Esophagus (tissue), 2 donors: Measurements from ENCODE around the gene RND3. TPM values are rescaled to one million over a fixed set of nuclear protein-coding genes. Genes with fewer than 3 reads are reported as not detected.
A peak's percentile ranks its signal among the peaks of the same experiment; 100 is the strongest.

ENCODE experiments used
- H3K27ac ChIP-seq, 2 donors: one replicate each; pipeline ENCODE4 v1.5.1; 2013; ENCODE audit warnings: low read depth in 2 of 2, mild to moderate bottlenecking in 2 of 2, inconsistent platforms in 1 of 2, low read length in 1 of 2, moderate library complexity in 1 of 2
- H3K27me3 ChIP-seq, 2 donors: one replicate each; pipeline ENCODE4 v1.6.1; 2013; ENCODE audit warnings: low read length in 2 of 2, control low read depth in 1 of 2, mild to moderate bottlenecking in 1 of 2; ENCODE audit not compliant: insufficient read depth in 2 of 2, control insufficient read depth in 1 of 2
- H3K36me3 ChIP-seq, 2 donors: one replicate each; pipeline ENCODE4 v1.6.1; 2013; ENCODE audit warnings: low read length in 1 of 2; ENCODE audit not compliant: control insufficient read depth in 2 of 2, insufficient read depth in 2 of 2
- H3K4me1 ChIP-seq, 2 donors: one replicate each; pipeline ENCODE4 v1.6.1; 2013; ENCODE audit warnings: low read length in 1 of 2; ENCODE audit not compliant: control insufficient read depth in 2 of 2, insufficient read depth in 2 of 2
- H3K4me3 ChIP-seq, 2 donors: one replicate each; pipeline ENCODE4 v1.5.1; 2013; ENCODE audit warnings: low read length in 2 of 2, mild to moderate bottlenecking in 2 of 2, low read depth in 1 of 2, moderate library complexity in 1 of 2
- H3K9me3 ChIP-seq, 2 donors: one replicate each; pipeline ENCODE4 v1.6.1; 2013; ENCODE audit warnings: mild to moderate bottlenecking in 2 of 2, low read depth in 1 of 2, low read length in 1 of 2, moderate library complexity in 1 of 2; ENCODE audit not compliant: control insufficient read depth in 2 of 2, insufficient read depth in 1 of 2
- WGBS, 2 donors: extraction: QIAGEN DNeasy Blood & Tissue Kit; methylation state at CpG; one replicate each; pipeline ENCODE4 v1.1.7; 2013; 5-methylcytosine and 5-hydroxymethylcytosine counted together
- polyA plus RNA-seq, 2 donors: library from polyadenylated mRNA; stranded (reverse); fragments of 200-250 nt; gene quantifications; one replicate each; pipeline ENCODE4 v1.2.3, GENCODE V29; 2013
- donor health status: healthy with polysubstance abuse.
- donor health status: Bipolar disorder and iron deficiency.

Gene RND3
- polyA plus RNA-seq, 2 donors, result 47.6 to 151 TPM

DNA sequence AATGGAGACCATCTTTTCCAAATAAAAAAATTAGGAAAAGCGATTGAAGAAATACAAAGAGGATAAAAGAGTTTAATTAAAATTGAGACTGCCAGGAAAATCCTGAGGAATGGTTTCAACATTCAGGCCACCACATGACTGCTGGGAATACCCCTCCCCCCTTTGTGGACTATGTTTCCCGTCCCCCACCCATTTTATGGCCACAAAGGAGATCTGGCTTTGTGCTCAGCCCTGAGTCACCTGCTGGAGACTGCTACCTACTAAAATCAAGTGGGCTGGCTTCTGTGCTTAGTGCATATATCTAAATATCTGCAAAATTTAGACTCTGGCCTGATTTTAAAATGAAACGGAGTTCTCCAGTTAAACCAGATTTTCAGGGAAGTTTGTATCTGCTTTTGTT is 10.1 kb downstream of the RND3 start:
- peaks cover 4 to 6% of the 10 kb centered on the region in 2 donors for H3K4me1 ChIP-seq

DNA sequence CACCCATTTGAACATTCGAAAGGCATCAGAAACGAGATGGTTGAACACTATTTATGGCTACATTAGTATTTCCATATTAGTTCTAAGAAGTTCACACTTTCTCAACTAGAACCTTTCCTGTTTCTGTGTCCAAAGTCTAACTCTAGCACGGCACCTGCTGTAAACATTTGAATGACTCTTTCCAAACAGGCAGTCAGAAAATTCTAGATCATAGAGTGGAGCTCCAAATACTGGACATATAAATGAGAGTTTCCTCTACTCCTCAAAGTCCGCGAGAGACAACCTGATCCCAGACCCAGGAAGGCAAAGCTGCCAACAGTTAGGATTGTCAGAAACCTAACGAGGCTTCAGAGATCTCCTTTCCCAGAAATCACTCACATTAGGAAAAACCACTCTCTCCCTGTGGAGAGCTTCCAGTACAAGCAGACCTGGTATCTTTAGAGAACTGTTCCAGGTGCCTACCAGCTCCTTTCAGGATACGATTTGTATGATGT is 10.6 kb downstream of the RND3 start:
- Histone ChIP-seq H3K4me1 (peaks cover 4 to 9% of the 10 kb centered on the region in 2 donors), H3K27ac (peak overlapping the region; percentile 76 to 80), H3K36me3 (peaks cover 3 to 6% of the 10 kb centered on the region in 2 donors), H3K9me3 (no peaks in the 10 kb centered on the region), H3K4me3 (peak overlapping the region in 1 of 2 donors; percentile 28), H3K27me3 (no peaks in the 10 kb centered on the region)
- 40 to 45% methylated on average over 7 of the region's 7 CpGs for whole genome bisulfite sequencing, 2 donors

More for the DNA sequence above, 10.1 kb downstream of the RND3 start:
- peak overlapping the region in 1 of 2 donors; percentile 28 for H3K4me3 ChIP-seq
- 39 to 42% methylated on average over 3 of the region's 3 CpGs for WGBS, 2 donors
- H3K27ac ChIP-seq, result peak overlapping the region; percentile 71 to 78
- H3K9me3 ChIP-seq, result no peaks in the 10 kb centered on the region
- no peaks in the 10 kb centered on the region for H3K27me3 ChIP-seq
- peaks cover 3 to 6% of the 10 kb centered on the region in 2 donors for H3K36me3 ChIP-seq

DNA sequence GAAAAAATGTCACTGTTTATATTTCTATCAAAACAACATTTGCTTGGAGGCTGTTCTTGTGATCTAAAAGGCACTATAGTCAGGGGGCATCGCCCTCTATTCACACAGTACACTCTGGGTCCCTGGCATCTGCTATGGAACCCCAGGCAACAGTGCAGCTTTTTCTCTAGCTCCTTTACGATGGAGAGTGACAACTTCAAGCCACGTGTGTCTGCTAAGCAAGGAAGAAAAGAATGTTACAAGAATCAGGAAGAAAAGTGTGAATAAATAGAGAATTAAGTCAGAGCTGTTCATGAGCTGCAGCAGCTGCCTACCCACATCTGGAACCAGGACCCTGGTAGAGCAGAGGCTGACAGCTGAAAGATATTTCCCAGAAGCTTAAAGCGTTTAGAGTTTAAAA is 11.2 kb downstream of the RND3 start:
- 33 to 38% methylated on average over 4 of the region's 4 CpGs for WGBS, 2 donors
- Histone ChIP-seq H3K4me1 (peaks cover 4 to 9% of the 10 kb centered on the region in 2 donors), H3K9me3 (no peaks in the 10 kb centered on the region), H3K27me3 (no peaks in the 10 kb centered on the region), H3K36me3 (peaks cover 3 to 6% of the 10 kb centered on the region in 2 donors), H3K4me3 (peak overlapping the region in 1 of 2 donors; percentile 21), H3K27ac (peak overlapping the region; percentile 76 to 80)

DNA sequence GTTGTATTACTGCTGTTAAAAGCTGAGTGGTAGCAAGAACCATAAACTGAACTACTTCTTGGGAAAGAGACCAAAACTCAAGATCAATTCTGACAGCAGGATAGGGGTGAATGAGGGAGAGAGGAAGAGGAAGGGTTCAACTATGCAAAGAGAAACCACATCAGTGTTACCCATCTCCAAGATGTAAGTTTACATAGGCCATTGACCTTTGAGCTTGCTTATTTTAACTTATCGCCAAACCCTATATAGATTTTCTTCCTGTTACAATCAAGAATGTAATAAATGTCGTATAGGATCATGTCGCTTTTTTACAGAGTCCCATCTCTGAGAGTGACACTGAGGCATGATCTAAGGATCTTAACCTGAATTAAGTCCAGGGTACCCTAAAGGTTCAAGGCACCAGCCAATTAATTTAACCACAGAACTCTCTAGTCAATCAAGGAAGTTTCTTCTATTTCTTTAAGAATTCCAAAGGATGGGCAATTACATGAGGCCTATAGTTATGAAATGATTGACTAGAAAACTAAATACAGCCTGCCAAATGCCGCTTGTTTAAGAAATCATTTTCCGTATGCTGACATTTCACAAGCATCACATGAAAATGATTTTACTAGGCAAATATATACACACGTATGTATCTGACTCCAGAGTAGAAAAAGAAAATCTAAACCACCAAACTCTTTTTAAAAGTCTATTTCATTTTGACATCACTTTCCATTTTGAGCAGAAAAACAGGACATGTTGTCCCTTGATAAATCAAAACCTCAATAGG is 11.8 kb downstream of the RND3 start:
- Histone ChIP-seq H3K9me3 (no peaks in the 10 kb centered on the region), H3K27me3 (no peaks in the 10 kb centered on the region), H3K4me1 (peaks cover 4 to 9% of the 10 kb centered on the region in 2 donors), H3K27ac (peak overlapping the region; percentile 57 to 80), H3K4me3 (peak overlapping the region in 1 of 2 donors; percentile 14), H3K36me3 (peaks cover 3 to 6% of the 10 kb centered on the region in 2 donors)
- WGBS, 2 donors, result 70 to 74% methylated on average over 6 of the region's 6 CpGs

DNA sequence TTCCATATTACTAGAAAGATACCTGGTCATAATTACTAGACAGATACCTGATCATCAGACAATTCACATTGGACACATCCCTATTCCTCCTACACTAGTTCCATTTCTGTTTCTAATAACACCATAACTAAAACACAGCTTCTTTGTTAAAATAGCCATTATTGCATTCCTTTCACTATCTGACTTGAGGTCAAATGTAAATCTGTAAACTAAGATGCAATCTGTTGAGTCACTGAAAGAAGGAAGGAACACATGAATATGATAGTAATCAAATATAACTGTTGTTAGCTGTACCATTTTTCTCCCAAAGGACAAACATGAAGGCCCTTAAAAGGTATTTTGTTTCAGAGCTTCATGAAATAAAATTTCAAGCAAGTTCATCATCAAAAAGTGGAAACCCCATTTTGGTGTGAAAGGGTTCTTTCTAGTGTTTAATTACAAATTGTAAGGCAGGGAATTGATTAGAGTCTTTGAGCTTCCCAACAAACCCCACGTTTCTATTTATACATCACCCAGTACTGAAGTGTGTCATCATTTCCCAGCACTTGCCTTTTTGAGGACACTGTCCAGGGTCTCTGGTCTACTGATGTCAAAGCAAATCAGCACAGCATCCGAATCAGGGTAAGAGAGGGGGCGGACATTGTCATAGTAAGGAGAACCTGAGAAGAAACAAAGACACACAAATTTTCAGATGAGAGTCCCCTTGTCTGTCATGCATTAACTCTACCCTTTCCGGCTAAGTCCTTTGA is 13.0 kb downstream of the RND3 start:
- Histone ChIP-seq H3K4me3 (no peak overlapping the region), H3K9me3 (no peaks in the 10 kb centered on the region), H3K4me1 (peaks cover 4 to 9% of the 10 kb centered on the region in 2 donors), H3K27me3 (no peaks in the 10 kb centered on the region), H3K27ac (peak overlapping the region; percentile 62 to 70), H3K36me3 (peaks cover 3 to 9% of the 10 kb centered on the region in 2 donors)
- WGBS, 2 donors, result 74 to 78% methylated on average over 4 of the region's 4 CpGs

DNA sequence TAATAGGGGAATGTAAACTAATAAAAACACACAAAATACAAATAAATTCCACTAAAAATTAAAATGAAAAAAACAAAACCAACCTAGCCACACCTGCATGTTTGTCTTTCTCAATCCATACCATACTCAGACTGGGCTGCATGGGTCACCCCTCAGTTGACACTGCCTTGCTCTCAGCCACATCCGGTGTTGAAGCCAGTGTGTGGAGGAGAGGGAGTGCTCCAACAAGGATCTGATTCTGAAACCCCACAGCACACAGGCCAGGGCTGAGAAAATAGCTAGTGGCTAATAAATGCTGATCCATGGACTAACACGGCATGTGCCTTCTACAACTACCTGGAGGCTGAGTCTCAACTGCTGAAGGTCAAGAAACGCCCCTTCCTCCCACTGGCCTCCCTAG is 13.7 kb downstream of the RND3 start:
- peak overlapping the region; percentile 70 to 83 for H3K27ac ChIP-seq
- peaks cover 3 to 9% of the 10 kb centered on the region in 2 donors for H3K36me3 ChIP-seq
- H3K4me1 ChIP-seq, result peaks cover 4 to 9% of the 10 kb centered on the region in 2 donors

DNA sequence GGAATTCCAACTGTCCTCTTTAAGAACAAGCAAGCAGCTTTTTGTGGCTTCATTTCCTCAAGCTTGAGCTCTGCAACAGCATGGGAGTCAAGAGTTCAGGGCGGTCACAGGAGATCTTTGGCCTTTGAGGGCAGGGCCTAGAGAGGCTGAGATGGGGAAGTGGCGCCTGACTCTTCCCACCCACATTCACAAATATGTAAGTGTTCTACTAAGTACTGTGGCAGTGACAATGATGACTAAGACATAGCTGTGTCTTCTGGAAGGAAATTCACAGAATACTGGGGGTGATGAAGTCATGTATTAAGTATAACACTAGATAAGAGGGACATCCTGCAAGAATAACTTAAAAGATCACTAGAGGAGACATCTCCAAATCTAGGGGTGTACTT is 15.0 kb downstream of the RND3 start:
- Histone ChIP-seq H3K9me3 (no peaks in the 10 kb centered on the region), H3K27me3 (no peaks in the 10 kb centered on the region), H3K4me1 (peaks cover 4 to 9% of the 10 kb centered on the region in 2 donors), H3K4me3 (no peak overlapping the region), H3K27ac (peak overlapping the region; percentile 53 to 66), H3K36me3 (peaks cover 3 to 9% of the 10 kb centered on the region in 2 donors)
- 50 to 56% methylated on average over 2 of the region's 2 CpGs for WGBS, 2 donors

More for the DNA sequence above, 13.7 kb downstream of the RND3 start:
- H3K27me3 ChIP-seq, result no peaks in the 10 kb centered on the region
- H3K4me3 ChIP-seq, result no peak overlapping the region
- H3K9me3 ChIP-seq, result no peaks in the 10 kb centered on the region
- WGBS, 2 donors, result 74 to 79% methylated on average over 3 of the region's 3 CpGs

DNA sequence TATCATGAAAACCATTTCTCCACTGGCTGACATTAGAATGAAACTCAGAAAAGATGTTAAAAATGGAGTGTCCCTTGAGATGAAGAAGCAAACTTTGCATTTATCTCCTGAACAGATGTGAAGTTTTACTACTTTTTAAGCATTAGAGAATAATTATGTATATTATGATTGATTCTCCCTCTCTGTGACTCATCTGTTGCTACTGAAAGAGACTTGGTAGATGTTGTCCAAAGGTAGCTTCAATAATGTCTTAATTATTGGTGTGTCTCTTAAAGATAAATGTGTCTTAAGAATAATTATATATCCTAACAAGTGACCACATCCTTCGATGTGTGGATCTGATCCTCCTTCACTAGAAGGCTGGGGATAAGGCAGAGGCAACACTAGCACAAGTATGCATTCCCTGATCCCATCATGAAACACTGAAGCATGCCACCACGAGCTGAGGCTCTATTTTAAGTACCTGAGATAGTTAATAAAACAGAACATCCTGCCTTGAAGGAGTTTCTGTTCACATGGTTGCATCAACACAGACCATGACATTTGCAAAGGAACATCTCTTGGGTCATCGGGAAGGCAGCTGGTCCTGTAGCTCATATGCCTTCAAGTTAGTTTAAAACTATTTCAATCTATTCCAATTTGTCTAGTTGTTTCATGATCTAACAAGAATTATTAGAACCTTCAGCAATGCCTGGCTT is 15.5 kb downstream of the RND3 start:
- Histone ChIP-seq H3K36me3 (peaks cover 3 to 9% of the 10 kb centered on the region in 2 donors), H3K4me3 (no peak overlapping the region), H3K4me1 (peaks cover 4 to 9% of the 10 kb centered on the region in 2 donors)

DNA sequence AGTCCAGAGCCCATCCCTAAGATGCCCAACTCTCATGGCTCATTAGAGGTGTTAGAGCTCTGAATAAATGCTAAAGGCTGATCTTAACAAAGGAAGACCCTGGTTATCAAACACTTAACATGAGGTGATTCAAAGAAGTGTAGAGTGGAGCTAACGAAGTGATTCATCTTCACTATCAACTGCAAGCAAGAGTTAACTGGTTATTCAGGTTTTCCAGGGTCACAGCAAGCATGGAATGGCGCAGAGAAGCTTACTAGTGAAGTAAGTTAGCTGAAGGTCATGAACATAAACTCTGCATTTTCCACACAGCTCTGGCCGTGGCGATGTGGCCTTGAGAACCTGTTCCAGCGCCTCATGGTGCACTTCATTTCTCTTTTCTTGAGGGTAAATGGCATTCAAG is 17.0 kb downstream of the RND3 start:
- Histone ChIP-seq H3K4me1 (peaks cover 4 to 9% of the 10 kb centered on the region in 2 donors), H3K27ac (peak overlapping the region; percentile 5 to 65), H3K36me3 (peaks cover 3 to 9% of the 10 kb centered on the region in 2 donors), H3K27me3 (no peaks in the 10 kb centered on the region), H3K4me3 (no peak overlapping the region), H3K9me3 (no peaks in the 10 kb centered on the region)
- WGBS, 2 donors, result 64 to 65% methylated on average over 5 of the region's 5 CpGs

More for the DNA sequence above, 15.5 kb downstream of the RND3 start:
- H3K9me3 ChIP-seq, result no peaks in the 10 kb centered on the region
- no peaks in the 10 kb centered on the region for H3K27me3 ChIP-seq
- WGBS, 2 donors, result 68 to 69% methylated on average over 3 of the region's 3 CpGs
- H3K27ac ChIP-seq, result peak overlapping the region; percentile 38 to 54
